Colonic mucosa (tissue), 4 donors: ENCODE measurements around the gene TOR2A. TPM values are rescaled to one million over a fixed set of nuclear protein-coding genes. Genes with fewer than 3 reads are reported as not detected.

Experiments
- DNase-seq: peaks from one replicate; pipeline ENCODE4 v3.0.0-alpha.2; 2020
- H3K27ac ChIP-seq: fragments of 200-600 bp; one replicate; pipeline ENCODE4 v1.8.0; 2021
- H3K27me3 ChIP-seq: fragments of 200-600 bp; one replicate; pipeline ENCODE4 v1.8.0; 2021
- H3K36me3 ChIP-seq: fragments of 200-600 bp; one replicate; pipeline ENCODE4 v1.8.0; 2021
- H3K4me1 ChIP-seq: fragments of 200-600 bp; one replicate; pipeline ENCODE4 v1.8.0; 2021; ENCODE audit warnings: mild to moderate bottlenecking
- H3K4me3 ChIP-seq: fragments of 200-600 bp; one replicate; pipeline ENCODE4 v1.8.0; 2021
- H3K9ac ChIP-seq, 2 donors: one replicate each; pipeline ENCODE4 v1.7.0; 2013; ENCODE audit warnings: control low read depth in 2 of 2, low read depth in 2 of 2, low read length in 2 of 2
- H3K9me3 ChIP-seq: fragments of 200-600 bp; one replicate; pipeline ENCODE4 v1.8.0; 2021
- intact Hi-C: fragments of 100-400 bp; cut with DNase I; formaldehyde crosslinking; loops from one replicate; pipeline ENCODE4 v1.14.1; 2022
- total RNA-seq, 2 donors: library from RNA; stranded (reverse); fragmentation: NEBNext Ultra II Directional in 1 of 2; extraction: Animal tissue kit (Norgen Biotek cat#: 25700) in 1 of 2; gene quantifications; one replicate each; pipeline ENCODE4 v1.2.1, GENCODE V29; 2021
- TF ChIP-seq, protein P1 (sequence below): fragments of 200-600 bp; IDR thresholded peaks from one replicate; pipeline ENCODE4 v1.8.0; 2022; ENCODE audit warnings: antibody characterized with exemption, mild to moderate bottlenecking
- donor health status: healthy.
- donor health status: DM: no; HTN: no; CAD: no.
- donor health status: DM: no; HTN: no; CAD: no.

The TOR2A gene
- total RNA-seq, 2 donors from 2014 or later, result 25.8 to 29.8 TPM

DNA sequence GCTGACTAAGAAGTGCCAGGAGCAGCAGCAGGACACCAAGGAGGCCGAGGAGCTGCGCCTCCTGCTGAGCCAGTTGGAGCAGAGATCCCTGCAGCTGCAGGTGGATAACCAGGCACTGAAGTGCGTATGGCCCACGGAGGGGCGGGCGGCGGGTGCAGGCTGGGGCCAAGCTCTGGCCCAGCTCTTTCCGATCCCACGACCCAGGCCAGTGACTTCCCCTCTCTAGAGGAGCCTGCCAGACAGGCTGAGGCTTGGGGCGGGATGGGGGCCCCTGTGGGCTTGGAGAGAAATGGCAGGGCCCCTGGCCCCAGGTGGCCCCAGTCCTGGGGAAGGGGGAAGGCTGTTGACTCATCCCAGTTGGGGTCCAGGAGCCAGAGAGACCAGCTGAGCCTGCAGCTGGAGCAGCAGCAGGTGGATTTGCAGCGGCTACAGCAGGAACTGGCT lies 23.2 kb downstream of the TOR2A start:
- Histone ChIP-seq H3K9ac (no peak overlapping the region), H3K27ac (no peak overlapping the region), H3K36me3 (no peaks in the 10 kb centered on the region), H3K27me3 (no peaks in the 10 kb centered on the region), H3K4me3 (no peak overlapping the region), H3K4me1 (peaks cover 10% of the 10 kb centered on the region), H3K9me3 (no peaks in the 10 kb centered on the region)
- DNase-seq, result no peak
- TF ChIP-seq, protein P1, sequence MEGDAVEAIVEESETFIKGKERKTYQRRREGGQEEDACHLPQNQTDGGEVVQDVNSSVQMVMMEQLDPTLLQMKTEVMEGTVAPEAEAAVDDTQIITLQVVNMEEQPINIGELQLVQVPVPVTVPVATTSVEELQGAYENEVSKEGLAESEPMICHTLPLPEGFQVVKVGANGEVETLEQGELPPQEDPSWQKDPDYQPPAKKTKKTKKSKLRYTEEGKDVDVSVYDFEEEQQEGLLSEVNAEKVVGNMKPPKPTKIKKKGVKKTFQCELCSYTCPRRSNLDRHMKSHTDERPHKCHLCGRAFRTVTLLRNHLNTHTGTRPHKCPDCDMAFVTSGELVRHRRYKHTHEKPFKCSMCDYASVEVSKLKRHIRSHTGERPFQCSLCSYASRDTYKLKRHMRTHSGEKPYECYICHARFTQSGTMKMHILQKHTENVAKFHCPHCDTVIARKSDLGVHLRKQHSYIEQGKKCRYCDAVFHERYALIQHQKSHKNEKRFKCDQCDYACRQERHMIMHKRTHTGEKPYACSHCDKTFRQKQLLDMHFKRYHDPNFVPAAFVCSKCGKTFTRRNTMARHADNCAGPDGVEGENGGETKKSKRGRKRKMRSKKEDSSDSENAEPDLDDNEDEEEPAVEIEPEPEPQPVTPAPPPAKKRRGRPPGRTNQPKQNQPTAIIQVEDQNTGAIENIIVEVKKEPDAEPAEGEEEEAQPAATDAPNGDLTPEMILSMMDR, result no peak
- intact Hi-C loops, result no loop called here

DNA sequence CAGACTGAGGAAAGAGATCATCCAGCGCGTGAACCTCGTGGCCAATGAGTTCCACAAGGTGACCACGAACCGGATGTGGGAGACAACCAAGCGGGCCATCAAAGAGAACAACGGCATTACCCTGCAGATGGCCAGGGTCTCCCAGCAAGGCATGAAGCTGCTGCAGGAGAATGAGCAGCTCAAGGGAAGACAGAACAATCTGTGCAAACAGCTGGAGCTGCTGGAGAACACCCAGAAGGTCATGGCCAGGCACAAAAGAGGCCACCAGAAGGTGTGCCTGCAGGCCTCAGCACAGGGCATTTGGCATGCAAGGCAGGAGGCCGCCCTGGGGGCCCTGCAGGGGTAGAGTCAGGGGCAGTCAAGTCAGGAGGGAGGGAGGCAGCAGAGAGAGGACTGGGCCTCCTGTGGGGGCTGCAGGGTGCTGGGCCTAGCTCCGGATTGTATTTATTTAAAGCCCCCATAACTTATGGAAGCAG lies 23.8 kb downstream of the TOR2A start:
- DNase-seq, result no peak
- TF ChIP-seq, protein P1, result no peak
- intact Hi-C loops, result no loop called here
- Histone ChIP-seq H3K36me3 (no peaks in the 10 kb centered on the region), H3K9ac (no peak overlapping the region), H3K27me3 (no peaks in the 10 kb centered on the region), H3K4me3 (no peak overlapping the region), H3K4me1 (peaks cover 9% of the 10 kb centered on the region), H3K9me3 (no peaks in the 10 kb centered on the region), H3K27ac (no peak overlapping the region)

DNA sequence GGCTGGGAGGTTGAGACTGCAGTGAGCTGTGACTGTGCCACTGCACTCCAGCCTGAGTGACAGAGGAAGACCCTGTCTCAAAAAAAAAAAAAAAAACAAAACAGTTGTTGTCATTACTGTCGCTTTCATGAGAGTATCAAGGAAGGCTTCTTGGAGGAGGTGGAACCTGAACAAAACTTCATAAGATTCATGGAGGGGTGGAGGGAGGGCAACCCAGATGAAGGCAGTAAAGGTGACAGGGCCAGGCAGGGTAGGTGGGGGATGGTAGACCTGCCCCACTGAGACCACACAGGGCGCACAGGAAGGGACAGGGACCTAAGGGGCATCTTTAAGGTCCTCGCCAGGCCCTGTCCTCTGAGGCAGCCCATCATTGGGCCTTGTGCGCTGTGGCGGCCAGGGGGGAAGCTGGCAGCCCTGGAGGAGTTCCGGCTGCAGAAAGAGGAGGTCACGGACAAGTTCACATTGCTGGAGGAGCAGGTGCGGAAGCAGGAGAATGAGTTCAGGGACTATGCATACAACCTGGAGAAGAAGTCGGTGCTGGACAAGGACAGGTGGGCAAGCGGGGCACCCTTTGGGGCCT lies 24.8 kb downstream of the TOR2A start:
- intact Hi-C loops, result no loop called here
- no peak for DNase-seq
- no peaks in the 10 kb centered on the region for H3K27me3 ChIP-seq

DNA sequence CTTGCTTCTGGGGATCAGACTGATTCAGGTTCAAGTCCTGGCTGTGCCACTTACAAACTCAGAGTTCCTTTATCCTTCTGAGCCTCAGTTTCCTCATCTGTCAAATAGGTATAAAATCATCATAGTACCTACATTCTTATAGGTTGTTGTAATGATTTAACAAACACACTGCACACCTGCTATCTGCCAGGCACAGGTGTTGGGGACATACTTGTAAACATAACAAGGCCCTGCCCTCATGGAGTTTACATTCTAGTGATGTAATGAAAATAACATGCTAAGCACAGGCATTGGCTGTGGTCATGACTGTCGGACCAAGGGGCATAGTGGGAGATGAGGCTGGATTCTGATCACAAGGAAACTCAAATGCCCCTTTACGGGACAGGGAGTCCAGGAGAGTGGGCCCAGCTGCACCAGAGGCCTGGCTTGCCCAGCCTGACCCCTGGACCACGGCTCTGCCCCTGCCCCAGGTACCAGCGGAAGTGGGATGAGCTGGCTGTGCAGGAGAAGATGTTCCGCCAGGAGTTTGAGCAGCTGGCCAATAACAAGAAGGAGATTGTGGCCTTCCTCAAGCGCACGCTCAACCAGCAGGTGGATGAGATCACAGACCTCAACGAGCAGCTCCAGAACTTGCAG lies 26.0 kb downstream of the TOR2A start:
- Histone ChIP-seq H3K36me3 (no peaks in the 10 kb centered on the region), H3K27ac (no peak overlapping the region), H3K4me3 (no peak overlapping the region), H3K27me3 (no peaks in the 10 kb centered on the region), H3K9me3 (no peaks in the 10 kb centered on the region), H3K4me1 (no peaks in the 10 kb centered on the region), H3K9ac (no peak overlapping the region)
- intact Hi-C loops, result no loop called here
- no peak for DNase-seq
- TF ChIP-seq, protein P1, result no peak

More for the DNA sequence above, 24.8 kb downstream of the TOR2A start:
- Histone ChIP-seq H3K4me1 (peaks cover 6% of the 10 kb centered on the region), H3K36me3 (no peaks in the 10 kb centered on the region), H3K9me3 (no peaks in the 10 kb centered on the region), H3K9ac (no peak overlapping the region), H3K4me3 (no peak overlapping the region), H3K27ac (no peak overlapping the region)
- TF ChIP-seq, protein P1, result no peak

DNA sequence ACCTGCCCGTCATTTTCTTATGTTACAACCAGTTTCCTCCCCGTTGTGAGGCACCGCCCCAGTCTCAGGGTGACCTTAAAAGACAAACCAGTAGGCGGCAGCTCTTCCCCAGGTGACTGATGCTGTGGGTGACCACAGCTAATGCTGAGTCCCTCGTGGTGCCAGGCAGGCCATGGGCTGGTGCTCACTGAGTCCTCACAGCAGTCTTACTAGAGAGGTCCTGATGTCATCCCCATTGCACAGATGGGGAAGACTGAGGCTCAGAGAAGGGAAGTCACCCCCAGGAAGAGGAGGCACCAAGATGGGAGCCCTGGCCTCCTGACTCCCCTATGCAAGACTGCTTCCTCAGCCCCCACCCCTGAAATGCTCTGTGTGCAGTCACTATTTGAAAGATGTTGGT lies 27.3 kb downstream of the TOR2A start:
- no peaks in the 10 kb centered on the region for H3K36me3 ChIP-seq
- peak; percentile 41 for DNase-seq
- intact Hi-C loops, result no loop called here

More for the DNA sequence above, 27.3 kb downstream of the TOR2A start:
- no peak overlapping the region for H3K27ac ChIP-seq
- H3K27me3 ChIP-seq, result no peaks in the 10 kb centered on the region
- TF ChIP-seq, protein P1, result no peak
- no peak overlapping the region for H3K4me3 ChIP-seq
- H3K9me3 ChIP-seq, result no peaks in the 10 kb centered on the region
- H3K9ac ChIP-seq, result no peak overlapping the region
- H3K4me1 ChIP-seq, result no peaks in the 10 kb centered on the region
